ENCODE results near the gene ATP5F1D. TPM values are rescaled to one million over a fixed set of nuclear protein-coding genes. Genes with fewer than 3 reads are reported as not detected.

ATP5F1D gene
- total and polyA plus RNA-seq, 2 of the 8 experiments (the other 6 are each of a cell fraction or from before 2014, with no cell fraction given): 174 to 249 TPM

DNA sequence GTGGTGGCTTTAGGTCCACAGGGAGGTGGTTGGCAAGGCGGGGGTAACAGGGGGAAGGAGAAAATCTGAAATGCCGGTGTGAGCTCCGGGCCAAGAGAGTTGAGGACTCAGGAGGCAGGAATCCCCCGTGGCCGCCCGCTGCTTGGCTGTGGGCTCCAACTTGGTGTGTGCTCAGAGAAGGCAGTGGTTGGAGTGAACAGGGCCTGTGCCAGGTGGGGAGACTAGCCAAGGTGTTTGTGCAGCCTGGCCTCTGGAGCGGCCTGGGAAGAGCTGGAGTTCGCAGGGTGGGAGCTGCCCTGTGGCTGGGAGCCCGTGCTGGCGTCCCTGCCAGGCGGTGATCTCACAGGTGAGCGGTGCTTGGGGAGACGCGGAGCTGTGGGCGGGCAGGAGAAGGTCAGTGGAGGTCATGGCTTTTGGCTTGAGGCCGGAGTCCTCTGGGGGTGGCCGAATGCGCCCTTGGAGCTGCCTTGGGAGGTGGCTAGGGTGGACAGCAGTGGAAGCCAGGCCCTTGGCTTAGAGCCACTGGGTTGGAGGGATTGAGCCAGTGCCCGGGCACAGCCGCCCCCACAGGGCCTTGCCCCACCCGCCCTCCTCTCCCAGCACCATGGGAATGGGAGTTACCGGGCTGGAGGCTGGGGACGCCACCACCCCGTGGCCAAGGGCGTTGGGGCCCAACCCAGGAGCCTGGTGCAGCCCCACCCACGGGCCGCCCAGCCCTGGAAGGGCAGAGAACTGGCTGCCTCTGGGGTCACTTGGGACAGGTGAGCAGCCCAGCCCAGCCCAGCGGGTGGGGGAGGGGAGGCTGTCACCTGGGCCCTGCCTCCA, 20.5 kb downstream of the ATP5F1D start (continued):
- TF ChIP-seq, protein P1, sequence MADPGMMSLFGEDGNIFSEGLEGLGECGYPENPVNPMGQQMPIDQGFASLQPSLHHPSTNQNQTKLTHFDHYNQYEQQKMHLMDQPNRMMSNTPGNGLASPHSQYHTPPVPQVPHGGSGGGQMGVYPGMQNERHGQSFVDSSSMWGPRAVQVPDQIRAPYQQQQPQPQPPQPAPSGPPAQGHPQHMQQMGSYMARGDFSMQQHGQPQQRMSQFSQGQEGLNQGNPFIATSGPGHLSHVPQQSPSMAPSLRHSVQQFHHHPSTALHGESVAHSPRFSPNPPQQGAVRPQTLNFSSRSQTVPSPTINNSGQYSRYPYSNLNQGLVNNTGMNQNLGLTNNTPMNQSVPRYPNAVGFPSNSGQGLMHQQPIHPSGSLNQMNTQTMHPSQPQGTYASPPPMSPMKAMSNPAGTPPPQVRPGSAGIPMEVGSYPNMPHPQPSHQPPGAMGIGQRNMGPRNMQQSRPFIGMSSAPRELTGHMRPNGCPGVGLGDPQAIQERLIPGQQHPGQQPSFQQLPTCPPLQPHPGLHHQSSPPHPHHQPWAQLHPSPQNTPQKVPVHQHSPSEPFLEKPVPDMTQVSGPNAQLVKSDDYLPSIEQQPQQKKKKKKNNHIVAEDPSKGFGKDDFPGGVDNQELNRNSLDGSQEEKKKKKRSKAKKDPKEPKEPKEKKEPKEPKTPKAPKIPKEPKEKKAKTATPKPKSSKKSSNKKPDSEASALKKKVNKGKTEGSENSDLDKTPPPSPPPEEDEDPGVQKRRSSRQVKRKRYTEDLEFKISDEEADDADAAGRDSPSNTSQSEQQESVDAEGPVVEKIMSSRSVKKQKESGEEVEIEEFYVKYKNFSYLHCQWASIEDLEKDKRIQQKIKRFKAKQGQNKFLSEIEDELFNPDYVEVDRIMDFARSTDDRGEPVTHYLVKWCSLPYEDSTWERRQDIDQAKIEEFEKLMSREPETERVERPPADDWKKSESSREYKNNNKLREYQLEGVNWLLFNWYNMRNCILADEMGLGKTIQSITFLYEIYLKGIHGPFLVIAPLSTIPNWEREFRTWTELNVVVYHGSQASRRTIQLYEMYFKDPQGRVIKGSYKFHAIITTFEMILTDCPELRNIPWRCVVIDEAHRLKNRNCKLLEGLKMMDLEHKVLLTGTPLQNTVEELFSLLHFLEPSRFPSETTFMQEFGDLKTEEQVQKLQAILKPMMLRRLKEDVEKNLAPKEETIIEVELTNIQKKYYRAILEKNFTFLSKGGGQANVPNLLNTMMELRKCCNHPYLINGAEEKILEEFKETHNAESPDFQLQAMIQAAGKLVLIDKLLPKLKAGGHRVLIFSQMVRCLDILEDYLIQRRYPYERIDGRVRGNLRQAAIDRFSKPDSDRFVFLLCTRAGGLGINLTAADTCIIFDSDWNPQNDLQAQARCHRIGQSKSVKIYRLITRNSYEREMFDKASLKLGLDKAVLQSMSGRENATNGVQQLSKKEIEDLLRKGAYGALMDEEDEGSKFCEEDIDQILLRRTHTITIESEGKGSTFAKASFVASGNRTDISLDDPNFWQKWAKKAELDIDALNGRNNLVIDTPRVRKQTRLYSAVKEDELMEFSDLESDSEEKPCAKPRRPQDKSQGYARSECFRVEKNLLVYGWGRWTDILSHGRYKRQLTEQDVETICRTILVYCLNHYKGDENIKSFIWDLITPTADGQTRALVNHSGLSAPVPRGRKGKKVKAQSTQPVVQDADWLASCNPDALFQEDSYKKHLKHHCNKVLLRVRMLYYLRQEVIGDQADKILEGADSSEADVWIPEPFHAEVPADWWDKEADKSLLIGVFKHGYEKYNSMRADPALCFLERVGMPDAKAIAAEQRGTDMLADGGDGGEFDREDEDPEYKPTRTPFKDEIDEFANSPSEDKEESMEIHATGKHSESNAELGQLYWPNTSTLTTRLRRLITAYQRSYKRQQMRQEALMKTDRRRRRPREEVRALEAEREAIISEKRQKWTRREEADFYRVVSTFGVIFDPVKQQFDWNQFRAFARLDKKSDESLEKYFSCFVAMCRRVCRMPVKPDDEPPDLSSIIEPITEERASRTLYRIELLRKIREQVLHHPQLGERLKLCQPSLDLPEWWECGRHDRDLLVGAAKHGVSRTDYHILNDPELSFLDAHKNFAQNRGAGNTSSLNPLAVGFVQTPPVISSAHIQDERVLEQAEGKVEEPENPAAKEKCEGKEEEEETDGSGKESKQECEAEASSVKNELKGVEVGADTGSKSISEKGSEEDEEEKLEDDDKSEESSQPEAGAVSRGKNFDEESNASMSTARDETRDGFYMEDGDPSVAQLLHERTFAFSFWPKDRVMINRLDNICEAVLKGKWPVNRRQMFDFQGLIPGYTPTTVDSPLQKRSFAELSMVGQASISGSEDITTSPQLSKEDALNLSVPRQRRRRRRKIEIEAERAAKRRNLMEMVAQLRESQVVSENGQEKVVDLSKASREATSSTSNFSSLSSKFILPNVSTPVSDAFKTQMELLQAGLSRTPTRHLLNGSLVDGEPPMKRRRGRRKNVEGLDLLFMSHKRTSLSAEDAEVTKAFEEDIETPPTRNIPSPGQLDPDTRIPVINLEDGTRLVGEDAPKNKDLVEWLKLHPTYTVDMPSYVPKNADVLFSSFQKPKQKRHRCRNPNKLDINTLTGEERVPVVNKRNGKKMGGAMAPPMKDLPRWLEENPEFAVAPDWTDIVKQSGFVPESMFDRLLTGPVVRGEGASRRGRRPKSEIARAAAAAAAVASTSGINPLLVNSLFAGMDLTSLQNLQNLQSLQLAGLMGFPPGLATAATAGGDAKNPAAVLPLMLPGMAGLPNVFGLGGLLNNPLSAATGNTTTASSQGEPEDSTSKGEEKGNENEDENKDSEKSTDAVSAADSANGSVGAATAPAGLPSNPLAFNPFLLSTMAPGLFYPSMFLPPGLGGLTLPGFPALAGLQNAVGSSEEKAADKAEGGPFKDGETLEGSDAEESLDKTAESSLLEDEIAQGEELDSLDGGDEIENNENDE (IDR thresholded peaks at IDR 0.05; ENCODE audit: insufficient replicate concordance, low read length): no peak

Measured in H1 (cell line).